HEK293 (cell line): Measurements from ENCODE around the gene ROM1.
A peak's percentile ranks its signal among the peaks of the same experiment; 100 is the strongest.

Source experiments
- CTCF ChIA-PET: fragments of 350-600 bp; formaldehyde crosslinking; extraction: SDS; loops from one replicate; lab custom pipeline; 2021; ENCODE audit warnings: antibody characterized with exemption; lab: Yijun Ruan, JAX
- POLR2A ChIA-PET: fragments of 300-600 bp; formaldehyde crosslinking; extraction: SDS; loops from one replicate; lab custom pipeline; 2020; ENCODE audit warnings: antibody characterized with exemption, inconsistent platforms; lab: Yijun Ruan, JAX
- H3K27ac ChIP-seq: fragments of 200-500 bp; sonication (Bioruptor generic); 2 replicates; pipeline ENCODE4 v1.5.1; 2014; ENCODE audit warnings: low read depth, low read length, control low read depth, inconsistent platforms; ENCODE audit errors: extremely low read depth
- H3K36me3 ChIP-seq, 2 experiments: fragments of 200-500 bp in 1 of 2; sonication (Bioruptor generic) in 1 of 2; 1 replicate in 1 of 2; 2 replicates in 1 of 2; pipeline ENCODE4 v1.5.1; 2014 to 2017; ENCODE audit warnings: inconsistent platforms in 2 of 2, low read length in 2 of 2; ENCODE audit not compliant: control insufficient read depth in 2 of 2, insufficient read depth in 1 of 2
- H3K4me1 ChIP-seq: fragments of 200-500 bp; sonication (Bioruptor generic); 2 replicates; pipeline ENCODE4 v1.5.1; 2014; ENCODE audit warnings: mild to moderate bottlenecking, low read length, inconsistent platforms; ENCODE audit not compliant: control insufficient read depth, insufficient read depth
- H3K4me3 ChIP-seq: 2 replicates; pipeline ENCODE4 v1.5.1; 2011; ENCODE audit warnings: low read depth, mild to moderate bottlenecking, control low read depth, low read length, moderate library complexity
- H3K9me3 ChIP-seq: fragments of 200-500 bp; sonication (Bioruptor generic); 2 replicates; pipeline ENCODE4 v1.5.1; 2014; ENCODE audit warnings: low read depth, low read length, inconsistent platforms; ENCODE audit not compliant: control insufficient read depth, insufficient read depth
- KLF16 ChIP-seq: fragments of 450-650 bp; formaldehyde crosslinking; IDR thresholded peaks from 2 replicates; pipeline ENCODE4 v1.5.1; 2017; ENCODE audit warnings: missing biosample characterization, missing genetic modification characterization
- KLF9 ChIP-seq: fragments of 450-650 bp; formaldehyde crosslinking; IDR thresholded peaks from 2 replicates; pipeline ENCODE4 v1.5.1; 2016; ENCODE audit warnings: missing biosample characterization, missing genetic modification characterization, low read depth
- SP2 ChIP-seq: fragments of 450-650 bp; formaldehyde crosslinking; IDR thresholded peaks from 2 replicates; pipeline ENCODE4 v1.5.1; 2016; ENCODE audit warnings: missing biosample characterization, missing genetic modification characterization
- SP3 ChIP-seq: fragments of 450-650 bp; formaldehyde crosslinking; IDR thresholded peaks from 2 replicates; pipeline ENCODE4 v1.5.1; 2016; ENCODE audit warnings: missing biosample characterization, missing genetic modification characterization
- YY1 ChIP-seq: fragments of 450-650 bp; formaldehyde crosslinking; IDR thresholded peaks from 2 replicates; pipeline ENCODE4 v1.5.1; 2018; ENCODE audit warnings: missing biosample characterization, missing genetic modification characterization
- YY2 ChIP-seq: fragments of 450-650 bp; formaldehyde crosslinking; IDR thresholded peaks from 2 replicates; pipeline ENCODE4 v1.5.1; 2016; ENCODE audit warnings: missing biosample characterization, missing genetic modification characterization
- ZBTB11 ChIP-seq: fragments of 450-650 bp; formaldehyde crosslinking; conservative IDR thresholded peaks from 2 replicates; pipeline ENCODE4 v1.5.1; 2016; ENCODE audit warnings: low read depth, missing biosample characterization, missing genetic modification characterization
- ZBTB21 ChIP-seq: fragments of 450-650 bp; formaldehyde crosslinking; IDR thresholded peaks from 2 replicates; pipeline ENCODE4 v1.5.1; 2017; ENCODE audit warnings: missing biosample characterization, missing genetic modification characterization
- ZEB2 ChIP-seq: fragments of 450-650 bp; formaldehyde crosslinking; IDR thresholded peaks from 2 replicates; pipeline ENCODE4 v1.5.1; 2016; ENCODE audit warnings: missing biosample characterization, missing genetic modification characterization
- ZFHX2 ChIP-seq: fragments of 450-650 bp; formaldehyde crosslinking; conservative IDR thresholded peaks from 2 replicates; pipeline ENCODE4 v1.5.1; 2016; ENCODE audit warnings: missing biosample characterization, missing genetic modification characterization
- ZIC2 ChIP-seq: fragments of 450-650 bp; formaldehyde crosslinking; IDR thresholded peaks from 2 replicates; pipeline ENCODE4 v1.5.1; 2016; ENCODE audit warnings: missing biosample characterization, missing genetic modification characterization
- ZNF266 ChIP-seq: fragments of 450-650 bp; formaldehyde crosslinking; IDR thresholded peaks from 2 replicates; pipeline ENCODE4 v1.5.1; 2016; ENCODE audit warnings: missing biosample characterization, missing genetic modification characterization, low read depth
- ZNF292 ChIP-seq: fragments of 450-650 bp; formaldehyde crosslinking; IDR thresholded peaks from 2 replicates; pipeline ENCODE4 v1.5.1; 2016; ENCODE audit warnings: low read depth, missing biosample characterization, missing genetic modification characterization, borderline replicate concordance
- ZNF335 ChIP-seq: fragments of 450-650 bp; formaldehyde crosslinking; conservative IDR thresholded peaks from 2 replicates; pipeline ENCODE4 v1.5.1; 2016; ENCODE audit warnings: missing biosample characterization, missing genetic modification characterization
- ZNF394 ChIP-seq: fragments of 450-650 bp; formaldehyde crosslinking; IDR thresholded peaks from 2 replicates; pipeline ENCODE4 v1.5.1; 2016; ENCODE audit warnings: missing biosample characterization, missing genetic modification characterization, mild to moderate bottlenecking, moderate library complexity, borderline replicate concordance
- ZNF398 ChIP-seq: fragments of 450-650 bp; formaldehyde crosslinking; IDR thresholded peaks from 2 replicates; pipeline ENCODE4 v1.5.1; 2017; ENCODE audit warnings: missing biosample characterization, missing genetic modification characterization
- ZNF404 ChIP-seq: fragments of 450-650 bp; formaldehyde crosslinking; IDR thresholded peaks from 2 replicates; pipeline ENCODE4 v1.5.1; 2017; ENCODE audit warnings: missing biosample characterization, missing genetic modification characterization
- ZNF449 ChIP-seq: fragments of 450-650 bp; formaldehyde crosslinking; IDR thresholded peaks from 2 replicates; pipeline ENCODE4 v1.5.1; 2017; ENCODE audit warnings: missing biosample characterization, mild to moderate bottlenecking, missing genetic modification characterization, moderate library complexity
- ZNF549 ChIP-seq: fragments of 450-650 bp; IDR thresholded peaks from 2 replicates; pipeline ENCODE4 v1.5.1; 2018; ENCODE audit warnings: missing biosample characterization, missing genetic modification characterization, mild to moderate bottlenecking, inconsistent platforms, moderate library complexity
- ZNF600 ChIP-seq: fragments of 450-650 bp; formaldehyde crosslinking; IDR thresholded peaks from 2 replicates; pipeline ENCODE4 v1.5.1; 2016; ENCODE audit warnings: missing biosample characterization, missing genetic modification characterization
- ZNF629 ChIP-seq: fragments of 450-650 bp; formaldehyde crosslinking; IDR thresholded peaks from 2 replicates; pipeline ENCODE4 v1.5.1; 2017; ENCODE audit warnings: missing biosample characterization, missing genetic modification characterization
- ZNF777 ChIP-seq: fragments of 450-650 bp; formaldehyde crosslinking; IDR thresholded peaks from 2 replicates; pipeline ENCODE4 v1.5.1; 2017; ENCODE audit warnings: missing biosample characterization, missing genetic modification characterization, borderline replicate concordance
- ZSCAN30 ChIP-seq: fragments of 450-650 bp; IDR thresholded peaks from 2 replicates; pipeline ENCODE4 v1.5.1; 2018; ENCODE audit warnings: missing biosample characterization, mild to moderate bottlenecking, missing genetic modification characterization, moderate library complexity

The ROM1 gene

GRCh38 chr11:62601122-62601371 lies 12.0 kb upstream of the ROM1 start:
- no peaks in the 10 kb centered on the region for H3K4me1 ChIP-seq
- ChIA-PET CTCF (interaction anchor here (1.0 to 2.4 kb wide), 5 partner anchors 10 to 206 kb away, joined by 3 to 12 read pairs (median 5); partner anchors contain the start of genes GANAB, ROM1 and TUT1), POLR2A (interaction anchor here (0.6 to 4.2 kb wide), 29 partner anchors 9 to 280 kb away, joined by 3 to 140 read pairs (median 5); partner anchors contain the start of genes B3GAT3, C11orf98, CSKMT and EEF1G)
- H3K4me3 ChIP-seq, result peak overlapping the region; percentile 91
- no peaks in the 10 kb centered on the region for H3K9me3 ChIP-seq
- TF ChIP-seq ZBTB11 (tag by site-specific recombination) (peak; percentile 79; the same call in 1 of the 2 replicates), ZEB2 (tag by site-specific recombination) (no peak; the same call in 1 of the 2 replicates), ZNF335 (peak; percentile 40), ZIC2 (tag by site-specific recombination) (peak; percentile 47), ZNF629 (tag by site-specific recombination) (0 out of 2 replicates have a peak, but pooled peaks have one; percentile 18), ZNF398 (peak; percentile 19; the same call in 1 of the 2 replicates), KLF16 (tag by site-specific recombination) (peak; percentile 62), ZNF777 (0 out of 2 replicates have a peak, but pooled peaks have one; percentile 54), ZNF292 (tag by site-specific recombination) (no peak)
- H3K27ac ChIP-seq, result peak overlapping the region; percentile 95
- H3K36me3 ChIP-seq, result peaks cover 17 to 68% of the 10 kb centered on the region in 2 experiments; a peak in 2 of 3 replicates

- CTCF ChIA-PET, result interaction anchor here (0.6 to 2.4 kb wide), 5 partner anchors 9 to 193 kb away, joined by 3 to 12 read pairs (median 5); partner anchors contain the start of genes GANAB and TUT1
- TF ChIP-seq ZBTB21 (tag by site-specific recombination), result no peak
- no peak for TF ChIP-seq ZNF266 (tag by site-specific recombination)
- peak; percentile 6; the same call in 1 of the 2 replicates for TF ChIP-seq ZNF600 (tag by site-specific recombination)
- peak; percentile 52; the same call in 1 of the 2 replicates for TF ChIP-seq YY2 (tag by site-specific recombination)
- TF ChIP-seq YY1 (tag by site-specific recombination), result peak; percentile 71
- TF ChIP-seq ZNF394, result 0 out of 2 replicates have a peak, but pooled peaks have one; percentile 16
- TF ChIP-seq ZSCAN30, result 0 out of 2 replicates have a peak, but pooled peaks have one; percentile 24
- TF ChIP-seq ZFHX2 (tag by site-specific recombination), result peak; percentile 35
- TF ChIP-seq KLF9 (tag by site-specific recombination), result 0 out of 2 replicates have a peak, but pooled peaks have one; percentile 47
- TF ChIP-seq ZNF449 (tag by site-specific recombination), result peak; percentile 93
- no peak for TF ChIP-seq ZNF549 (tag by site-specific recombination)
- TF ChIP-seq ZEB2 (tag by site-specific recombination), result 0 out of 2 replicates have a peak, but pooled peaks have one; percentile 15
- TF ChIP-seq SP2 (tag by site-specific recombination), result peak; percentile 75
- peak; percentile 53 for TF ChIP-seq SP3 (tag by site-specific recombination)
- no peak for TF ChIP-seq ZNF404 (tag by site-specific recombination)
- TF ChIP-seq ZBTB11 (tag by site-specific recombination), result peak; percentile 37
These were observed 11.5 kb upstream of the ROM1 start, which contains the start of gene MTA2 for GRCh38 chr11:62601372-62602140. MTA2 (minus strand) TSS chr11:62601865; CDS start chr11:62601450, 415 bp downstream.

More at GRCh38 chr11:62601372-62602140, 11.5 kb upstream of the ROM1 start, which contains the start of gene MTA2:
- H3K9me3 ChIP-seq, result no peaks in the 10 kb centered on the region
- H3K36me3 ChIP-seq, result peaks cover 17 to 66% of the 10 kb centered on the region in 2 experiments; a peak in 2 of 3 replicates
- POLR2A ChIA-PET, result interaction anchor here (0.6 to 4.2 kb wide), 39 partner anchors 10 to 280 kb away, joined by 3 to 140 read pairs (median 4); partner anchors contain the start of genes B3GAT3, C11orf98, CSKMT and EEF1G
- H3K4me1 ChIP-seq, result no peaks in the 10 kb centered on the region
- H3K27ac ChIP-seq, result peak within 1 kb of the TSS; percentile 95
- H3K4me3 ChIP-seq, result peak within 1 kb of the TSS; percentile 91
